ENCODE results near the gene NFE2L2. TPM values are rescaled to one million over a fixed set of nuclear protein-coding genes. Genes with fewer than 3 reads are reported as not detected.

NFE2L2 gene
- total and polyA plus RNA-seq, 9 of the 15 experiments (the other 6 are each of a cell fraction or from before 2014, with no cell fraction given), result 29.3 to 120 (median 59.3) TPM

GRCh38 chr2:177285892-177286715 lies 21.6 kb upstream of the NFE2L2 start (continued):
- TF ChIP-seq FOXP4 (CRISPR knock-in tag; IDR thresholded peaks at IDR 0.05; ENCODE audit: borderline replicate concordance) (no peak), HNRNPH1 (optimal IDR thresholded peaks at IDR 0.05; ENCODE audit: low read depth, low read length) (no peak), ZBTB17 (CRISPR knock-in tag; IDR thresholded peaks at IDR 0.05) (no peak), GATA2 (CRISPR knock-in tag; IDR thresholded peaks at IDR 0.05) (no peak), GABPB1 (CRISPR knock-in tag; IDR thresholded peaks at IDR 0.05) (no peak), ZC3H4 (CRISPR knock-in tag; IDR thresholded peaks at IDR 0.05; ENCODE audit: borderline replicate concordance) (no peak), CHD7 (IDR thresholded peaks at IDR 0.05; ENCODE audit: low read depth, low read length) (no peak), MBD2 (IDR thresholded peaks at IDR 0.05; ENCODE audit: borderline replicate concordance, low read depth) (no peak), SIRT6 (IDR thresholded peaks at IDR 0.05; ENCODE audit: low read depth, low read length) (no peak), ARID1B (IDR thresholded peaks at IDR 0.05) (peak; percentile 56), E4F1 (CRISPR knock-in tag; IDR thresholded peaks at IDR 0.05; ENCODE audit: borderline replicate concordance) (no peak)

Measured in K562 (cell line).